CD14-positive monocyte (primary cell): Measurements from ENCODE around the gene MAPRE2. TPM values are rescaled to one million over a fixed set of nuclear protein-coding genes. Genes with fewer than 3 reads are reported as not detected.
A peak's percentile ranks its signal among the peaks of the same experiment; 100 is the strongest.

ENCODE experiments used
- DNase-seq, 3 donors: peaks; one replicate each; pipeline ENCODE4 v3.0.0-alpha.2; 2011 to 2022
- H2AFZ ChIP-seq: 2 replicates; pipeline ENCODE4 v1.6.0; 2012; ENCODE audit warnings: mild to moderate bottlenecking, low read depth, low read length, inconsistent platforms; ENCODE audit not compliant: insufficient read depth, poor library complexity, severe bottlenecking
- H3K27ac ChIP-seq, 2 donors: 1 replicate in 1 of 2; 2 replicates in 1 of 2; pipeline ENCODE4 v1.5.1; 2012 to 2013; ENCODE audit warnings: low read length in 2 of 2, control low read depth in 1 of 2, inconsistent platforms in 1 of 2, low read depth in 1 of 2, mild to moderate bottlenecking in 1 of 2
- H3K27me3 ChIP-seq, 2 donors: one replicate each; pipeline versions ENCODE4 v1.6.0 to v1.6.1; 2011 to 2013; ENCODE audit warnings: low read length in 2 of 2; ENCODE audit not compliant: control insufficient read depth in 2 of 2, insufficient read depth in 2 of 2
- H3K36me3 ChIP-seq, 2 donors: replicated peaks in 1 of 2; 1 replicate in 1 of 2; 2 replicates in 1 of 2; pipeline versions ENCODE4 v1.5.1 to v1.6.1; 2012 to 2013; ENCODE audit warnings: low read length in 2 of 2, control low read depth in 1 of 2, inconsistent platforms in 1 of 2, mild to moderate bottlenecking in 1 of 2; ENCODE audit not compliant: insufficient read depth in 2 of 2, control insufficient read depth in 1 of 2
- H3K4me1 ChIP-seq, 2 donors: 1 replicate in 1 of 2; 2 replicates in 1 of 2; pipeline versions ENCODE4 v1.5.1 to v1.6.1; 2012 to 2013; ENCODE audit warnings: low read length in 2 of 2, control low read depth in 1 of 2, inconsistent platforms in 1 of 2, mild to moderate bottlenecking in 1 of 2, moderate library complexity in 1 of 2; ENCODE audit not compliant: insufficient read depth in 2 of 2, control insufficient read depth in 1 of 2
- H3K4me2 ChIP-seq: replicated peaks from 2 replicates; pipeline ENCODE3; 2012; ENCODE audit warnings: low read length, moderate library complexity, mild to moderate bottlenecking; ENCODE audit not compliant: poor library complexity, severe bottlenecking; ENCODE audit errors: extremely low read depth
- H3K4me3 ChIP-seq, 3 experiments: fragments of 200-600 bp in 1 of 3; sonication (generic) in 1 of 3; replicated peaks in 1 of 3; 1 replicate in 2 of 3; 2 replicates in 1 of 3; pipeline ENCODE4 v1.5.1; 2011 to 2013; ENCODE audit warnings: low read length in 3 of 3, mild to moderate bottlenecking in 3 of 3, control low read depth in 2 of 3, low read depth in 2 of 3, inconsistent platforms in 1 of 3, moderate library complexity in 1 of 3
- H3K79me2 ChIP-seq: 2 replicates; pipeline ENCODE4 v1.6.0; 2012; ENCODE audit warnings: mild to moderate bottlenecking, control low read depth, inconsistent platforms, low read length, moderate library complexity; ENCODE audit not compliant: insufficient read depth
- H3K9ac ChIP-seq: 2 replicates; pipeline ENCODE4 v1.6.0; 2017; ENCODE audit warnings: low read length, mild to moderate bottlenecking; ENCODE audit not compliant: insufficient read depth, poor library complexity, severe bottlenecking
- H3K9me3 ChIP-seq, 2 donors: replicated peaks in 1 of 2; 1 replicate in 1 of 2; 2 replicates in 1 of 2; pipeline versions ENCODE4 v1.5.1 to v1.6.1; 2012 to 2013; ENCODE audit warnings: low read length in 2 of 2, control low read depth in 1 of 2; ENCODE audit not compliant: control insufficient read depth in 1 of 2, insufficient read depth in 1 of 2
- H4K20me1 ChIP-seq: 2 replicates; pipeline ENCODE4 v1.6.0; 2012; ENCODE audit warnings: mild to moderate bottlenecking, low read length, control low read depth, moderate library complexity; ENCODE audit not compliant: insufficient read depth
- H3K27ac Mint-ChIP-seq, 7 donors: one replicate each; pipeline ENCODE4 v1.8.0; 2020; ENCODE audit warnings: mild to moderate bottlenecking in 7 of 7, mixed read lengths in 7 of 7, moderate library complexity in 6 of 7, inconsistent platforms in 2 of 7
- H3K27me3 Mint-ChIP-seq, 3 donors: one replicate each; pipeline ENCODE4 v1.8.0; 2021 to 2022; ENCODE audit warnings: low read depth in 3 of 3, mild to moderate bottlenecking in 3 of 3, mixed read lengths in 3 of 3, moderate library complexity in 3 of 3, inconsistent platforms in 1 of 3
- H3K36me3 Mint-ChIP-seq, 2 donors: one replicate each; pipeline ENCODE4 v1.8.0; 2020; ENCODE audit warnings: mixed read lengths in 2 of 2, inconsistent platforms in 1 of 2, mild to moderate bottlenecking in 1 of 2
- H3K4me1 Mint-ChIP-seq: one replicate; pipeline ENCODE4 v1.8.0; 2020; ENCODE audit warnings: mild to moderate bottlenecking, mixed read lengths
- H3K4me3 Mint-ChIP-seq, 2 donors: one replicate each; pipeline ENCODE4 v1.8.0; 2020; ENCODE audit warnings: mild to moderate bottlenecking in 2 of 2, mixed read lengths in 2 of 2, moderate library complexity in 1 of 2
- H3K9me3 Mint-ChIP-seq, 7 donors: one replicate each; pipeline ENCODE4 v1.8.0; 2020 to 2022; ENCODE audit warnings: mixed read lengths in 7 of 7, mild to moderate bottlenecking in 6 of 7, moderate library complexity in 6 of 7, inconsistent platforms in 2 of 7
- CTCF ChIP-seq: fragments of 200-600 bp; IDR thresholded peaks from one replicate; pipeline ENCODE4 v1.8.0; 2022; ENCODE audit warnings: antibody characterized with exemption, mild to moderate bottlenecking
- WGBS: methylation state at CpG from one replicate; pipeline ENCODE4 v1.1.5; 2013; ENCODE audit warnings: missing lambda C conversion rate; ENCODE audit not compliant: insufficient coverage; 5-methylcytosine and 5-hydroxymethylcytosine counted together
- intact Hi-C, 2 donors: fragments of 100-400 bp; cut with micrococcal nuclease; formaldehyde crosslinking; loops; one replicate each; pipeline versions ENCODE4 v1.15.0 to v1.15.1; 2023
- polyA plus RNA-seq, 3 donors: library from polyadenylated mRNA; depleted of rRNA in 1 of 3; unstranded in 2 of 3; stranded (reverse) in 1 of 3; fragments of 300-500 nt in 2 of 3; fragments of >200 nt in 1 of 3; fragmentation: Illumina TruSeq in 2 of 3; gene quantifications; 1 replicate in 2 of 3; 2 replicates in 1 of 3; pipeline ENCODE4 v1.2.3, GENCODE V29; 2012 to 2021

MAPRE2 gene
- polyA plus RNA-seq, 3 donors, result 22.0 to 48.1 (median 37.1) TPM

GRCh38 chr18:35110059-35110458, 68.8 kb downstream of the MAPRE2 start:
- no CpG with 5 or more reads among the region's 3 CpGs for WGBS
- peaks cover 0 to 1% (median 0%) of the 10 kb centered on the region in 3 donors for H3K27me3 Mint-ChIP-seq
- H3K36me3 Mint-ChIP-seq, result peaks cover 13 to 19% of the 10 kb centered on the region in 2 donors
- Histone ChIP-seq H3K9me3 (no peaks in the 10 kb centered on the region), H3K27me3 (no peaks in the 10 kb centered on the region), H3K9ac (no peak overlapping the region), H4K20me1 (peaks cover 8% of the 10 kb centered on the region), H3K27ac (no peak overlapping the region), H3K36me3 (peaks cover 0 to 5% of the 10 kb centered on the region in 2 donors), H3K4me1 (peaks cover 3 to 12% of the 10 kb centered on the region in 2 donors), H3K4me2 (no peak overlapping the region), H3K4me3 (no peak overlapping the region), H2AFZ (no peak overlapping the region), H3K79me2 (peaks cover 3% of the 10 kb centered on the region)
- TF ChIP-seq CTCF, result no peak
- H3K4me3 Mint-ChIP-seq, result no peak overlapping the region
- peaks cover 25% of the 10 kb centered on the region for H3K4me1 Mint-ChIP-seq
- peaks cover 2 to 9% (median 7%) of the 10 kb centered on the region in 7 donors for H3K9me3 Mint-ChIP-seq
- no peak overlapping the region for H3K27ac Mint-ChIP-seq
- DNase-seq, result no peak
- intact Hi-C loops, result no loop called here

- Mint-ChIP-seq H3K4me3 (no peak overlapping the region), H3K9me3 (peaks cover 2 to 9% (median 7%) of the 10 kb centered on the region in 7 donors), H3K27ac (peak overlapping the region in 1 of 7 donors; percentile 7), H3K27me3 (peaks cover 0 to 1% (median 0%) of the 10 kb centered on the region in 3 donors), H3K36me3 (peaks cover 13 to 18% of the 10 kb centered on the region in 2 donors), H3K4me1 (peaks cover 25% of the 10 kb centered on the region)
- Histone ChIP-seq H3K4me1 (peaks cover 3 to 12% of the 10 kb centered on the region in 2 donors), H3K4me2 (no peak overlapping the region), H3K4me3 (no peak overlapping the region), H3K9me3 (no peaks in the 10 kb centered on the region), H3K27me3 (no peaks in the 10 kb centered on the region), H3K27ac (no peak overlapping the region), H3K9ac (no peak overlapping the region), H2AFZ (no peak overlapping the region), H3K79me2 (peaks cover 3% of the 10 kb centered on the region), H3K36me3 (peaks cover 0 to 3% of the 10 kb centered on the region in 2 donors), H4K20me1 (peaks cover 8% of the 10 kb centered on the region)
- no CpG with 5 or more reads among the region's 3 CpGs for WGBS
- intact Hi-C loops, result no loop called here
- no peak for DNase-seq
- TF ChIP-seq CTCF, result no peak
Observed at GRCh38 chr18:35110554-35111485, 69.6 kb downstream of the MAPRE2 start.
